PC-3 (cell line): ENCODE data around the gene ADCY2. TPM values are rescaled to one million over a fixed set of nuclear protein-coding genes. Genes with fewer than 3 reads are reported as not detected.

ENCODE experiments used
- ATAC-seq: fragments of 200-7000 bp; cut with Tn5 transposase; 2 replicates; pipeline ENCODE4 v1.9.1; 2020; ENCODE audit warnings: mild to moderate bottlenecking, moderate library complexity
- BruUV-seq: library from RNA; stranded (reverse); fragments of 400-500 nt; replicated peaks from 2 replicates; lab custom pipeline; 2021; lab: Mats Ljungman, UMichigan
- CTCF ChIA-PET: fragments of 300-600 bp; sonication (Branson Sonifier 250); formaldehyde crosslinking; loops from one replicate; lab custom pipeline; 2022; ENCODE audit warnings: antibody characterized with exemption; lab: Charles Lee
- POLR2A ChIA-PET: fragments of 300-600 bp; sonication (Branson Sonifier 250); formaldehyde crosslinking; loops from one replicate; lab custom pipeline; 2022; ENCODE audit warnings: antibody characterized with exemption; ENCODE audit not compliant: unreplicated experiment; lab: Charles Lee
- DNase-seq: peaks from one replicate; pipeline ENCODE4 v3.0.0-alpha.2; 2015
- H2AFZ ChIP-seq: fragments of 300-600 bp; sonication (generic); 2 replicates; pipeline ENCODE4 v1.6.0; 2016; ENCODE audit warnings: antibody characterized with exemption, low read length
- H3F3A ChIP-seq: fragments of 300-600 bp; sonication (generic); one replicate; pipeline ENCODE4 v1.6.0; 2017; ENCODE audit warnings: antibody characterized with exemption, low read length, control low read depth, mild to moderate bottlenecking; ENCODE audit not compliant: unreplicated experiment
- H3K27ac ChIP-seq: fragments of 300-600 bp; sonication (generic); 2 replicates; pipeline ENCODE4 v1.5.1; 2016; ENCODE audit warnings: mild to moderate bottlenecking, low read length
- H3K27me3 ChIP-seq: fragments of 300-600 bp; sonication (generic); 2 replicates; pipeline ENCODE4 v1.6.1; 2016; ENCODE audit warnings: low read length, mixed read lengths
- H3K36me3 ChIP-seq: fragments of 300-600 bp; sonication (generic); 2 replicates; pipeline ENCODE4 v1.6.1; 2016; ENCODE audit warnings: low read depth, mixed run types, low read length, mixed read lengths
- H3K4me1 ChIP-seq: fragments of 300-600 bp; sonication (generic); 2 replicates; pipeline ENCODE4 v1.5.1; 2016; ENCODE audit warnings: low read length; ENCODE audit not compliant: insufficient read depth
- H3K4me2 ChIP-seq: fragments of 300-600 bp; sonication (generic); 2 replicates; pipeline ENCODE4 v1.6.0; 2016; ENCODE audit warnings: low read length
- H3K4me3 ChIP-seq: fragments of 300-600 bp; sonication (generic); 2 replicates; pipeline ENCODE4 v1.5.1; 2016; ENCODE audit warnings: mild to moderate bottlenecking, low read length, mixed read lengths
- H3K79me2 ChIP-seq: fragments of 300-600 bp; sonication (generic); 2 replicates; pipeline ENCODE4 v1.6.1; 2017; ENCODE audit warnings: low read length, mixed read lengths
- H3K9ac ChIP-seq: fragments of 300-600 bp; sonication (generic); 2 replicates; pipeline ENCODE4 v1.6.0; 2016; ENCODE audit warnings: mild to moderate bottlenecking, low read length
- H3K9me2 ChIP-seq: fragments of 300-600 bp; sonication (generic); replicated peaks from 2 replicates; pipeline ENCODE4 v1.6.1; 2016; ENCODE audit warnings: mixed run types, low read length, mixed read lengths
- H3K9me3 ChIP-seq: fragments of 300-600 bp; sonication (generic); 2 replicates; pipeline ENCODE4 v1.6.1; 2016; ENCODE audit warnings: low read length, mixed read lengths
- H4K20me1 ChIP-seq: fragments of 300-600 bp; sonication (generic); 2 replicates; pipeline ENCODE4 v1.6.1; 2016; ENCODE audit warnings: low read length, mixed read lengths
- EZH2 ChIP-seq: fragments of 300-600 bp; sonication (generic); IDR thresholded peaks from one replicate; pipeline ENCODE4 v1.6.1; 2017; ENCODE audit warnings: antibody characterized with exemption, mild to moderate bottlenecking, low read length; ENCODE audit not compliant: unreplicated experiment
- EZH2phosphoT487 ChIP-seq: fragments of 300-600 bp; sonication (generic); IDR thresholded peaks from 2 replicates; pipeline ENCODE4 v1.6.1; 2018; ENCODE audit warnings: mild to moderate bottlenecking, antibody characterized with exemption, low read length, borderline replicate concordance
- intact Hi-C: fragments of 100-400 bp; cut with micrococcal nuclease; formaldehyde crosslinking; loops from 2 replicates; pipeline ENCODE4 v1.9.0; 2023
- total RNA-seq: library from RNA; depleted of rRNA; stranded (reverse); fragments of >200 nt; gene quantifications from 2 replicates; pipeline ENCODE4 v1.2.3, GENCODE V29; 2014
- TF ChIP-seq, protein P1 (sequence below): fragments of 300-600 bp; sonication (generic); conservative IDR thresholded peaks from 2 replicates; pipeline ENCODE4 v1.5.1; 2017; ENCODE audit warnings: antibody characterized with exemption, low read depth, mild to moderate bottlenecking, low read length

ADCY2 gene
- total RNA-seq, 1 experiment from 2014 or later, result not detected

- Histone ChIP-seq H3K79me2 (no peaks in the 10 kb centered on the region), H3K36me3 (no peaks in the 10 kb centered on the region)
- POLR2A ChIA-PET, result no interaction called here
These were observed 360.0 kb downstream of the ADCY2 start for GRCh38 chr5:7755958-7756357.

GRCh38 chr5:7756453-7756852 lies 360.5 kb downstream of the ADCY2 start:
- ChIA-PET CTCF (no interaction called here), POLR2A (no interaction called here)
- no peaks in the 10 kb centered on the region for H3K4me1 ChIP-seq
- H4K20me1 ChIP-seq, result no peaks in the 10 kb centered on the region
- no peak for ATAC-seq
- H3K4me3 ChIP-seq, result no peak overlapping the region
- H3K79me2 ChIP-seq, result no peaks in the 10 kb centered on the region
- H3K9me2 ChIP-seq, result no peaks in the 10 kb centered on the region
- H3K27ac ChIP-seq, result no peak overlapping the region
- no peaks in the 10 kb centered on the region for H3F3A ChIP-seq
- TF ChIP-seq, protein P1, sequence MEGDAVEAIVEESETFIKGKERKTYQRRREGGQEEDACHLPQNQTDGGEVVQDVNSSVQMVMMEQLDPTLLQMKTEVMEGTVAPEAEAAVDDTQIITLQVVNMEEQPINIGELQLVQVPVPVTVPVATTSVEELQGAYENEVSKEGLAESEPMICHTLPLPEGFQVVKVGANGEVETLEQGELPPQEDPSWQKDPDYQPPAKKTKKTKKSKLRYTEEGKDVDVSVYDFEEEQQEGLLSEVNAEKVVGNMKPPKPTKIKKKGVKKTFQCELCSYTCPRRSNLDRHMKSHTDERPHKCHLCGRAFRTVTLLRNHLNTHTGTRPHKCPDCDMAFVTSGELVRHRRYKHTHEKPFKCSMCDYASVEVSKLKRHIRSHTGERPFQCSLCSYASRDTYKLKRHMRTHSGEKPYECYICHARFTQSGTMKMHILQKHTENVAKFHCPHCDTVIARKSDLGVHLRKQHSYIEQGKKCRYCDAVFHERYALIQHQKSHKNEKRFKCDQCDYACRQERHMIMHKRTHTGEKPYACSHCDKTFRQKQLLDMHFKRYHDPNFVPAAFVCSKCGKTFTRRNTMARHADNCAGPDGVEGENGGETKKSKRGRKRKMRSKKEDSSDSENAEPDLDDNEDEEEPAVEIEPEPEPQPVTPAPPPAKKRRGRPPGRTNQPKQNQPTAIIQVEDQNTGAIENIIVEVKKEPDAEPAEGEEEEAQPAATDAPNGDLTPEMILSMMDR, result no peak
- no peak for DNase-seq
- no peak overlapping the region for H3K9ac ChIP-seq
- intact Hi-C loops, result no loop called here
- H3K27me3 ChIP-seq, result peaks cover 72% of the 10 kb centered on the region
- no peak overlapping the region for H3K4me2 ChIP-seq
- no peak overlapping the region for H2AFZ ChIP-seq
- BruUV-seq, result no TSS peak
- no peaks in the 10 kb centered on the region for H3K36me3 ChIP-seq
- no peaks in the 10 kb centered on the region for H3K9me3 ChIP-seq

More at GRCh38 chr5:7755958-7756357, 360.0 kb downstream of the ADCY2 start:
- Histone ChIP-seq H3K4me1 (no peaks in the 10 kb centered on the region), H3K27ac (no peak overlapping the region), H3F3A (no peaks in the 10 kb centered on the region), H3K4me3 (no peak overlapping the region), H3K27me3 (peaks cover 74% of the 10 kb centered on the region), H3K4me2 (no peak overlapping the region), H4K20me1 (no peaks in the 10 kb centered on the region), H3K9me2 (no peaks in the 10 kb centered on the region), H2AFZ (no peak overlapping the region), H3K9ac (no peak overlapping the region), H3K9me3 (no peaks in the 10 kb centered on the region)
- BruUV-seq, result no TSS peak
- CTCF ChIA-PET, result no interaction called here
- ATAC-seq (no peak), DNase-seq (no peak)
- intact Hi-C loops, result no loop called here
- TF ChIP-seq, protein P1, result no peak
- TF ChIP-seq EZH2 (no peak), EZH2phosphoT487 (no peak)

DNA sequence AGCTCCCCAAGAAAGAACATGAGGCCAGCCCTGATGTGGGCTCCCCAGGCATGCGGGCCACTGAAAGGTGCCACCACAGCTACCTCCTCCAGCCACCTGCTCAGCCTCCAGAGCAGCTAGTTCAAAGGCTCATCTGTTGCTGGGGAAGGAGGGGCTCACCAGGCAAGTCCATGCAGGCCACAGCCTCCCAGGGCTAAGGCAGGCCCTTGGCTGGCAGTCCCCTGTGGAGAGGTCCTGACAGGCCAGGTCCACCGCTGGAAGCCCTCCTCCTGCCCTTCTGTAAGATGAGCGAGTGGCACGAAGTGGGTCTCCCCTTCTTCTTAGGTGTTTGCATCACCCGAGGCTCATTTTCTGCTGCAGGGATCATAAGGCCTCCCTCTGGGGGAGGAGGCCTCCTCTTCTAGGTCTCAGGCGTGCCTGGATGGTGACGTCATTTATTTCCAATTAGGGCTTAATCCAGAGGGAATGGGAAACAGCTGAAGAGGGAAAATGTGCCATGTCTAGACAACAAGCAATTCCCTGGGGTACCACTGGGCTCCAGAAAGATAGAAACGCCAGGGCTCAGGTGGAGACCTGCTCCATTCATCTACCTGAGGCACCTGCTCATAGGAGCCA lies 363.4 kb downstream of the ADCY2 start:
- Histone ChIP-seq H3K4me1 (no peaks in the 10 kb centered on the region), H4K20me1 (no peaks in the 10 kb centered on the region), H3K27ac (no peak overlapping the region), H3K4me2 (no peak overlapping the region), H3K9me2 (no peaks in the 10 kb centered on the region), H3K27me3 (peaks cover 68% of the 10 kb centered on the region), H3K36me3 (no peaks in the 10 kb centered on the region), H3K4me3 (no peak overlapping the region), H2AFZ (no peak overlapping the region), H3K9ac (no peak overlapping the region), H3K79me2 (no peaks in the 10 kb centered on the region), H3K9me3 (no peaks in the 10 kb centered on the region), H3F3A (no peaks in the 10 kb centered on the region)
- CTCF ChIA-PET, result no interaction called here
- TF ChIP-seq, protein P1, result no peak
- no peak for TF ChIP-seq EZH2phosphoT487
- no peak for TF ChIP-seq EZH2
- BruUV-seq, result no TSS peak
- POLR2A ChIA-PET, result no interaction called here
- ATAC-seq (no peak), DNase-seq (no peak)
- intact Hi-C loops, result no loop called here
